Gastrocnemius medialis (tissue), 4 donors: ENCODE data around the gene SHC3. TPM values are rescaled to one million over a fixed set of nuclear protein-coding genes. Genes with fewer than 3 reads are reported as not detected.

Experiments used
- ATAC-seq, 2 donors: fragments of 150-250 bp; one replicate each; pipeline ENCODE4 v1.9.1; 2016
- DNase-seq, 2 donors: peaks; one replicate each; pipeline ENCODE4 v3.0.0-alpha.2; 2019
- H3K27ac ChIP-seq, 4 donors: fragments of 200-600 bp; sonication (generic); 1 replicate in 1 of 4; 2 replicates in 3 of 4; pipeline ENCODE4 v1.5.1; 2016 to 2018; ENCODE audit warnings: mild to moderate bottlenecking in 2 of 4, moderate library complexity in 1 of 4
- H3K27me3 ChIP-seq, 3 donors: fragments of 200-600 bp; sonication (generic) in 2 of 3; 1 replicate in 1 of 3; 2 replicates in 2 of 3; pipeline versions ENCODE4 v1.5.1 to v1.6.0; 2016 to 2019; ENCODE audit warnings: mild to moderate bottlenecking in 1 of 3, moderate library complexity in 1 of 3
- H3K36me3 ChIP-seq, 2 donors: fragments of 200-600 bp; sonication (generic) in 1 of 2; one replicate each; pipeline ENCODE4 v1.5.1; 2017 to 2018
- H3K4me1 ChIP-seq, 2 donors: fragments of 200-600 bp; sonication (generic) in 1 of 2; one replicate each; pipeline ENCODE4 v1.5.1; 2016 to 2017; ENCODE audit warnings: mild to moderate bottlenecking in 2 of 2
- H3K4me3 ChIP-seq, 4 donors: fragments of 200-600 bp; sonication (generic) in 3 of 4; 1 replicate in 1 of 4; 2 replicates in 3 of 4; pipeline ENCODE4 v1.5.1; 2016 to 2019; ENCODE audit warnings: mild to moderate bottlenecking in 2 of 4
- H3K9me3 ChIP-seq, 3 donors: fragments of 200-600 bp; sonication (generic) in 2 of 3; 1 replicate in 1 of 3; 2 replicates in 2 of 3; pipeline ENCODE4 v1.5.1; 2016 to 2019
- POLR2A ChIP-seq, 2 donors: fragments of 450-650 bp; IDR thresholded peaks; one replicate each; pipeline ENCODE4 v1.6.1; 2017; ENCODE audit warnings: antibody characterized with exemption in 2 of 2, mild to moderate bottlenecking in 2 of 2, moderate library complexity in 2 of 2
- in situ Hi-C, 4 donors: fragments of 200-750 bp; cut with MboI; loops; one replicate each; pipeline versions ENCODE4 v1.15.0 to v1.8.0; 2017; ENCODE audit warnings: low sequenced_read_pairs in 4 of 4
- intact Hi-C: fragments of 100-400 bp; cut with DNase I; formaldehyde crosslinking; loops from one replicate; pipeline ENCODE4 v1.15.1; 2023; ENCODE audit warnings: low total_unique reads
- total RNA-seq, 4 donors: library from RNA; depleted of rRNA; stranded (reverse); fragments of >200 nt; gene quantifications; one replicate each; pipeline versions ENCODE4 v1.1.0 to v1.2.3, GENCODE V29; 2016
- TF ChIP-seq, protein P1 (sequence below), 5 experiments: fragments of 450-650 bp in 3 of 5; fragments of 200-600 bp in 2 of 5; sonication (generic) in 2 of 5; IDR thresholded peaks in 4 of 5; conservative IDR thresholded peaks in 1 of 5; 1 replicate in 4 of 5; 2 replicates in 1 of 5; pipeline ENCODE4 v1.5.1; 2016 to 2019; ENCODE audit warnings: antibody characterized with exemption in 5 of 5, mild to moderate bottlenecking in 3 of 5, moderate library complexity in 3 of 5

SHC3 gene
- total RNA-seq, 4 donors from 2014 or later: 0.09 to 0.29 (median 0.15) TPM; not detected in 1

DNA sequence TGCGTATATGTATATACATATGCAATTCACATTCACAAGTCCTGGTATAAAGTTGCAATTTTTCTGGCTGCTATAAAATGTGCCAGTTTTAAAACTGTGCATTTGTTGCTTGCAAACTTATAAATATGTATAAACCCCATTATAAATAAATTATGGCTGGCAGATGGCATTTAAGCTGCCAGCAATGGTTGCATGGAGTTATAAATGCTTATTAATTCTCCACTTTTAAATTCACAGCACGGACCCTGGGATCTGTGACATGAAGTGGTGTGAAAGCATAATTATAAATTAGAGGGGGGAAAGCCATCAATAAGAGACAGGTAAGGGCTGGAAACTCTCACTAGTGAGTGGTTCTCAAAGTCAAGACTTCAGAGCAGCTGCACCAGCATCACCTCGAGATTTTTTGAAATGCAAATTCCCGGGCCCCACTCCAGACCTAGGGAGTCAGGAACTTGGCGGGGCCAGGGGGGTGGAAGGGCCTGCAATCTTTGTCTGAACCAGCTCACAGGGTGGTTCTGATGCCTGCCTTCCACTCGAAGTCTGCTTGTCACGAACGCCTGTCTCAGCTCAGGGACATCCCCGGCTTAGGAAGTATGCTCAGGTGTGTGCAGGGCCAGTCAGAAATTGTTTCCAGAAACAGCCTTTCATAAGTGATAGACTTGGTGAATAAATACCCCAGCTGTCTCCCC lies 170.4 kb downstream of the SHC3 start:
- Histone ChIP-seq H3K36me3 (no peaks in the 10 kb centered on the region), H3K4me3 (no peak overlapping the region), H3K27me3 (peaks cover 0 to 4% (median 0%) of the 10 kb centered on the region in 3 donors), H3K9me3 (no peaks in the 10 kb centered on the region), H3K27ac (no peak overlapping the region), H3K4me1 (no peaks in the 10 kb centered on the region)
- no peak for DNase-seq
- intact Hi-C loops: no loop called here
- no peak for TF ChIP-seq POLR2A (IDR thresholded peaks at IDR 0.05)
- in situ Hi-C loops: loop anchor here in 2 of 4 donors (10.0 kb wide), 1 partner anchor 413 kb away; no protein-coding TSS in a partner anchor
- no peak for ATAC-seq

GRCh38 chr9:89006996-89007967 lies 171.3 kb downstream of the SHC3 start:
- in situ Hi-C loops: loop anchor here in 2 of 4 donors (10.0 kb wide), 1 partner anchor 412 kb away; no protein-coding TSS in a partner anchor
- DNase-seq: no peak

GRCh38 chr9:89006267-89006666 lies 172.4 kb downstream of the SHC3 start:
- no peak for TF ChIP-seq POLR2A (IDR thresholded peaks at IDR 0.05)
- TF ChIP-seq, protein P1, sequence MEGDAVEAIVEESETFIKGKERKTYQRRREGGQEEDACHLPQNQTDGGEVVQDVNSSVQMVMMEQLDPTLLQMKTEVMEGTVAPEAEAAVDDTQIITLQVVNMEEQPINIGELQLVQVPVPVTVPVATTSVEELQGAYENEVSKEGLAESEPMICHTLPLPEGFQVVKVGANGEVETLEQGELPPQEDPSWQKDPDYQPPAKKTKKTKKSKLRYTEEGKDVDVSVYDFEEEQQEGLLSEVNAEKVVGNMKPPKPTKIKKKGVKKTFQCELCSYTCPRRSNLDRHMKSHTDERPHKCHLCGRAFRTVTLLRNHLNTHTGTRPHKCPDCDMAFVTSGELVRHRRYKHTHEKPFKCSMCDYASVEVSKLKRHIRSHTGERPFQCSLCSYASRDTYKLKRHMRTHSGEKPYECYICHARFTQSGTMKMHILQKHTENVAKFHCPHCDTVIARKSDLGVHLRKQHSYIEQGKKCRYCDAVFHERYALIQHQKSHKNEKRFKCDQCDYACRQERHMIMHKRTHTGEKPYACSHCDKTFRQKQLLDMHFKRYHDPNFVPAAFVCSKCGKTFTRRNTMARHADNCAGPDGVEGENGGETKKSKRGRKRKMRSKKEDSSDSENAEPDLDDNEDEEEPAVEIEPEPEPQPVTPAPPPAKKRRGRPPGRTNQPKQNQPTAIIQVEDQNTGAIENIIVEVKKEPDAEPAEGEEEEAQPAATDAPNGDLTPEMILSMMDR (IDR thresholded peaks at IDR 0.05 in 4 of 5, conservative IDR thresholded peaks at IDR 0.05 in 1 of 5): no peak
- Histone ChIP-seq H3K4me1 (peaks cover 0 to under 1% of the 10 kb centered on the region in 2 donors), H3K9me3 (no peaks in the 10 kb centered on the region), H3K4me3 (no peak overlapping the region), H3K36me3 (no peaks in the 10 kb centered on the region), H3K27ac (no peak overlapping the region), H3K27me3 (peaks cover 0 to 6% (median 0%) of the 10 kb centered on the region in 3 donors)
- DNase-seq (no peak), ATAC-seq (no peak)
- intact Hi-C loops: no loop called here
- in situ Hi-C loops: loop anchor here in 2 of 4 donors (10.0 kb wide), 1 partner anchor 411 kb away; no protein-coding TSS in a partner anchor

More at GRCh38 chr9:89006996-89007967, 171.3 kb downstream of the SHC3 start:
- ATAC-seq: no peak
- TF ChIP-seq, protein P1 (IDR thresholded peaks at IDR 0.05 in 4 of 5, conservative IDR thresholded peaks at IDR 0.05 in 1 of 5): no peak
- TF ChIP-seq POLR2A (IDR thresholded peaks at IDR 0.05): no peak
- intact Hi-C loops: no loop called here
- no peak overlapping the region for H3K4me3 ChIP-seq
- peaks cover 0 to 6% (median 0%) of the 10 kb centered on the region in 3 donors for H3K27me3 ChIP-seq
- no peaks in the 10 kb centered on the region for H3K4me1 ChIP-seq
- no peaks in the 10 kb centered on the region for H3K9me3 ChIP-seq
- no peaks in the 10 kb centered on the region for H3K36me3 ChIP-seq
- no peak overlapping the region for H3K27ac ChIP-seq

GRCh38 chr9:89005323-89005722 lies 173.3 kb downstream of the SHC3 start:
- peaks cover 0 to 6% (median 0%) of the 10 kb centered on the region in 3 donors for H3K27me3 ChIP-seq
- no peak overlapping the region for H3K4me3 ChIP-seq
- no peaks in the 10 kb centered on the region for H3K9me3 ChIP-seq
- in situ Hi-C loops (loop anchor here in 2 of 4 donors (10.0 kb wide), 1 partner anchor 411 kb away; no protein-coding TSS in a partner anchor), intact Hi-C loops (no loop called here)
- TF ChIP-seq, protein P1 (IDR thresholded peaks at IDR 0.05 in 4 of 5, conservative IDR thresholded peaks at IDR 0.05 in 1 of 5): no peak
- TF ChIP-seq POLR2A (IDR thresholded peaks at IDR 0.05): no peak
- ATAC-seq: no peak
- no peaks in the 10 kb centered on the region for H3K36me3 ChIP-seq
- H3K4me1 ChIP-seq: peaks cover 0 to 10% of the 10 kb centered on the region in 2 donors
- H3K27ac ChIP-seq: no peak overlapping the region
- DNase-seq: no peak
